ENCODE data around the gene PADI6. TPM values are rescaled to one million over a fixed set of nuclear protein-coding genes. Genes with fewer than 3 reads are reported as not detected.
A peak's percentile ranks its signal among the peaks of the same experiment; 100 is the strongest.

PADI6 gene
- total RNA-seq, 2 donors from 2014 or later: 0.12 TPM; not detected in 1

DNA sequence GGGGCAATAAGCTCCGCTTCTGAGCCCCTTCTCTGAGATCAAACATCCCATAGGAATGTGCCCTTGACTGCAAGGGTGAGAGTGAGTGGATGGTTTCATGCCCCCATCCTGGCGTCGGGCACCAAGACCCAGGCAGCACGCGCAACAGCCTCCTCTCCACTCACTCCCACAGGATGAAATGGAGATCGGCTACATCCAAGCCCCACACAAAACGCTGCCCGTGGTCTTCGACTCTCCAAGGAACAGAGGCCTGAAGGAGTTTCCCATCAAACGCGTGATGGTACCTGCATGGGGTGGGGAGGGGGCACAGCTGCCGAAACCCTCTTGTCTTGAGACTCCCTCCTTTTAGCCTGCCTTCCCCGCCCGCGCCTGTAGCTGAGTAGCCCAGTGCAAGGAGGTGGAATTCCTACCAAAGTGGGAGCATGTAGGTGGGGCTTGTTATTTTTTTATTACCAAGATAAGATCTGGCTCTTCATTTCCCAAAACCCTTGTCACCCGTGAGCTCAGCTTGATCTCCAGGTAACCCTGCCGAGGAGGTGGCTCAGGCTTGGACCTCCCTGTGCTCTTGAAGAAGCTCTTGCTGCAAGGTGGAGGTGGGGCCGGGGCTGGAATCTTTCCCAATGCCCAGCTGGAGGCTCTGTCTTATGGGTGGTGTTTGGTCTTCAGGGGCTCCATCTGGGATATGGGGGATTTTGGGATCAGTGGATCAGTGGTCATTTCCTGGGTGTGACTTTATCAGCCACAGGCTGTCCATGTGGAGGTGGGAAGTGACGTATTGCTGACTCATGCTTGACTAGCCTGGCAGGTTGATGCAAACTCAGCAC lies 24.0 kb upstream of the PADI6 start:
- H3K4me3 Mint-ChIP-seq: no peak overlapping the region
- H3K4me1 Mint-ChIP-seq: peaks cover 6% of the 10 kb centered on the region
- no peaks in the 10 kb centered on the region for H3K9me3 ChIP-seq (ENCODE audit: control insufficient read depth, low read length, poor library complexity, severe bottlenecking)
- peaks cover 2% of the 10 kb centered on the region for H3K36me3 Mint-ChIP-seq (ENCODE audit: low read depth)
- DNase-seq: no peak
- no peak overlapping the region for H3K27ac Mint-ChIP-seq
- peaks cover 42% of the 10 kb centered on the region for H3K27me3 Mint-ChIP-seq
- ATAC-seq: no peak

DNA sequence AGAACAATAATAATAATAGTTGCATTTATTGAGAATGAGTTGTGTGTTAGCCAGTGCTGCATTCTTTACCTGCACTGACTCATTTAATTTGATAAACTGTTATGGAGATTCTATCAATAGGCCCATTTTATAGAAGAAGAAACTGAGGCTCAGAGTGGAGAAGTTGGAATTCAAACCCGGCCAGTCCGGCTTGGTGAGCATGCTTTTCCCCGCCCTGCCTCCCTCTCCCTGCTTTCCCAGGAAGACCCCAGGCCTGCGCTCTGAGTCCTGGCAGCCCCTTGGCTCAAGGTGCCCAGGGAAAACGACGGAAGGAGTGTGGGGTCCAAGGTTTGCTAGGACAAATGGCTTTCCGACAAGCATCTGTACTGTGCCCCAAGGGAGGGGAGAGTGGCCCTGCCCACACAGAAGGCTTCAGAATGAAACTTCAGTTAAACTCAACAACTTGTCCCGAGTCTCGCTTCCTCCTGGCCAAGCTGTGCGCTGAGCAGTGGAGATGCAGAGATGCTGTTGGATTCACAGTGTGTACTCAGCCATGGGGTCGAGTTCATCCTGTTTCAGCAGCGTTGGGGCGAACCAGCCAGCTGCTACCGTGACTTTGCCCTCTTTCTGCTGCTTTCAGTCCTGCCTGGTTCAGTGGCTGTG lies 23.3 kb upstream of the PADI6 start:
- Mint-ChIP-seq H3K4me3 (no peak overlapping the region), H3K27ac (no peak overlapping the region), H3K27me3 (peaks cover 48% of the 10 kb centered on the region), H3K4me1 (peaks cover 6% of the 10 kb centered on the region), H3K36me3 (ENCODE audit: low read depth) (peaks cover 2% of the 10 kb centered on the region)
- no peak for DNase-seq
- no peak for ATAC-seq
- H3K9me3 ChIP-seq (ENCODE audit: control insufficient read depth, low read length, poor library complexity, severe bottlenecking): no peaks in the 10 kb centered on the region

DNA sequence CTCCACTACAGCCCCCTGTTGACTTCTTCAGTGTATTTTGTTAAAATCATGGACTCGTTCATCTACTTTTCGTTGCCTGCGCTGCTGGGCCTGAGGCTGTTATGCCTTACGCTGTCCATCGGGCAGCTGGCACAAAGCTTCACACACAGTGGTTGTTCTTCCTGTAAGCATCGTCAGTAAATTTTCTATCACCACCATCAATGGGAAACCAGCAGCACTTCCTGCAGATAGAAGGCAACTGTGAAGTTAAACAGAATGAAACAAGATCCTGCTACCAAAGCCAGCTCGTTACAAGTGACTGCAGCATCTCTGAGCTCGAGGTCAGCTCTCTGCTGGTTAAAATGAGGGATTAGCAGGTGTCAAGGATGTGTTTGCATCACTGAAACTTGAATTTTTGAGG lies 21.9 kb upstream of the PADI6 start:
- H3K9me3 ChIP-seq (ENCODE audit: control insufficient read depth, low read length, poor library complexity, severe bottlenecking): no peaks in the 10 kb centered on the region
- Mint-ChIP-seq H3K27ac (no peak overlapping the region), H3K27me3 (peaks cover 48% of the 10 kb centered on the region), H3K36me3 (ENCODE audit: low read depth) (peaks cover 2% of the 10 kb centered on the region), H3K4me1 (peaks cover 6% of the 10 kb centered on the region), H3K4me3 (no peak overlapping the region)
- DNase-seq (no peak), ATAC-seq (no peak)

DNA sequence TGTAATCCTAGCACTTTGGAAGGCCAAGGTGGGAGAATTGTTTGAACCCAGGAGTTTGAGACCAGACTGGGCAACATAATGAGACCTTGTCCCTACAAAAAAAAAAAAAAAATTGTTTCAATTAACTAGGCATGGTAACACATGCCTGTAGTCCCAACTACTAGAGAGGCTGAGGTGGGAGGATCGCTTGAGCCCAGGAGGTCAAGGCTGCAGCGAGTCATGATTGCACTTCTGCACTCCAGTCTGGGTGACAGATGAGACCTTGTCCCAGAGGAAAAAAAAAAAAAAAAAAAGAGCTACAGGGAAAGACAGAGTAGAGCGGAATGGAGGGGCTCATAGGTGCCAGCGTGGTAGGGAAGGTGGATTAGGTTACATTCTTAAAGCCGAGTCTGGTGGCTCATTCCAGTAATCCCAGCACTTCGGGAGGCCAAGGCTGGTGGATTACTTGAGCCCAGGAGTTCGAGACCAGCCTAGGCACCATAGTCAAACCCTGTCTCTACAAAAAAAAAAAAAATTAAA lies 21.0 kb upstream of the PADI6 start:
- no peak for DNase-seq
- Mint-ChIP-seq H3K36me3 (ENCODE audit: low read depth) (peaks cover 2% of the 10 kb centered on the region), H3K27ac (no peak overlapping the region), H3K27me3 (peaks cover 48% of the 10 kb centered on the region), H3K4me1 (peaks cover 6% of the 10 kb centered on the region), H3K4me3 (no peak overlapping the region)
- no peaks in the 10 kb centered on the region for H3K9me3 ChIP-seq (ENCODE audit: control insufficient read depth, low read length, poor library complexity, severe bottlenecking)
- no peak for ATAC-seq

DNA sequence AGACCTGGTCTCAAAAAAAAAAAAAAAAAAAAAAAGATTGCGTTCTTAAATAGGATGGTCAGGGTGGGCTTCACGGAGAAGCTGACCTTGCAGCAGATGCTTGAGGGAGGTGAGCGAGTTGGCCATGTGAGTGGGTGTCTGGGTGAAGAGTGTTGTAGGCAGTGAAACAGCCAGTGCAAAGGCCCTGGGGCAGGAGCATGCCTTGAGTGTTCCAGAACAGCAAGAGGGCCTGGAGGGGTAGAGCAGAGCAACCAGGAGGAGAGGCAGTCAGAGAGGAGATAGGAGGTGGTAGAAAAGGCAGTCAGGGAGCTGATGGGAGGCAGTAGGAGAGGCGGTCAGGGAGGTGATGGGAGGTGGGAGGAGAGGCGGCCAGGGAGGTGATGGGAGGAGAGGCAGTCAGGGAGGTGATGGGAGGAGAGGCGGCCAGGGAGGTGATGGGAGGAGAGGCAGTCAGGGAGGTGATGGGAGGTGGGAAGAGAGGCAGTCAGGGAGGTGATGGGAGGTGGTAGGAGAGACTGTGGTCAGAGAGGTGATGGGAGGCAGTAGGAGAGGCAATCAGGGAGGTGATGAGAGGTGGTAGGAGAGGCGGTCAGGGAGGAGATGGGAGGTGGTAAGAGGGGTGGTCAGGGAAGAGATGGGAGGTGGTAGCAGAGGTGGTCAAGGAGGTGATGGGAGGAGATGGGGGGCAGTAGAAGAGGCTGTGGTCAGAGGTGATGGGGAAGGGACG lies 20.2 kb upstream of the PADI6 start:
- Mint-ChIP-seq H3K4me1 (peaks cover 8% of the 10 kb centered on the region), H3K36me3 (ENCODE audit: low read depth) (peaks cover 2% of the 10 kb centered on the region), H3K27ac (no peak overlapping the region), H3K4me3 (no peak overlapping the region), H3K27me3 (peaks cover 41% of the 10 kb centered on the region)
- DNase-seq (no peak), ATAC-seq (no peak)
- H3K9me3 ChIP-seq (ENCODE audit: control insufficient read depth, low read length, poor library complexity, severe bottlenecking): no peaks in the 10 kb centered on the region

DNA sequence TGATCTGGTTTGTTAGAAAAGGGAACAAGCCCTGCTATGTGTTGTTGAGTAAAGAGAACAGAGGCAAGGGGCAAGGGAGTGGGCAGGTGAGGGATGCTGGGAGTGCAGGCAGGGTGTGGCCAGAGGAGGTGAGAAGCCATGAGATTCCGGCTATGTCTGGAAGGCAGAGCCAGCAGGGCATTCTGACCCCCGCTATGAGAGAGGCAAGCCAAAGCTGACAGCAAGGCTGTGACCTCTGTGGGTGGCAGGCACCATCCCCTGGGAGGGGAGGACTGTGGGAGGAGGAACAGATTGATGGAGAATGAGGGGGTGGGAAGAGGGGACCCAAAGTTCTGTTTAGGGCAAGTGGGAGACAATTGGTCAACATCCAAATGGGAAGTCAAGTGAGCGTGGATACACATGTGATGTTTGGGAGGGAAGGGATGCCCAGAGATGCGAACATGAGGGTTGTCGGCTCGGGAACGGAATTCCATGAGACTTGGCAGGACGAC lies 19.5 kb upstream of the PADI6 start:
- no peaks in the 10 kb centered on the region for H3K9me3 ChIP-seq (ENCODE audit: control insufficient read depth, low read length, poor library complexity, severe bottlenecking)
- H3K4me1 Mint-ChIP-seq: peaks cover 8% of the 10 kb centered on the region
- H3K36me3 Mint-ChIP-seq (ENCODE audit: low read depth): peaks cover 2% of the 10 kb centered on the region
- H3K27me3 Mint-ChIP-seq: peaks cover 37% of the 10 kb centered on the region
- ATAC-seq (no peak), DNase-seq (no peak)
- no peak overlapping the region for H3K27ac Mint-ChIP-seq
- no peak overlapping the region for H3K4me3 Mint-ChIP-seq

DNA sequence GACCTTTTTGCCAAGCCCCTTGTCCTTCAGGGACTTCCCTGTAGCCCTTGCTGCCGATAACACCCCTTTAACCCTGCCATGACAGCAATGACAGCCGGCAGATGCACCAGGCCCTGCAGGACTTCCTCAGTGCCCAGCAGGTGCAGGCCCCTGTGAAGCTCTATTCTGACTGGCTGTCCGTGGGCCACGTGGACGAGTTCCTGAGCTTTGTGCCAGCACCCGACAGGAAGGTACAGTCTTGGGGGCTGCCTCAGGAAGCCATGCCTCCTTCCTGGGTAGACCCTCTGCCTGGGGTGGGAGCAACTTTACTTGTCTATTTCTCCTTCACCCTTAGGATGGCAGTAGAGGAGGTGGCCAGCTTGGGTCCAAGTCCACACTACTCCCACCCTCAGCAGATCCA lies 16.1 kb upstream of the PADI6 start:
- no peak for DNase-seq
- H3K4me1 Mint-ChIP-seq: peaks cover 7% of the 10 kb centered on the region
- peak overlapping the region; percentile 19 for H3K27ac Mint-ChIP-seq
- H3K9me3 ChIP-seq (ENCODE audit: control insufficient read depth, low read length, poor library complexity, severe bottlenecking): no peaks in the 10 kb centered on the region
- no peak overlapping the region for H3K4me3 Mint-ChIP-seq
- no peaks in the 10 kb centered on the region for H3K36me3 Mint-ChIP-seq (ENCODE audit: low read depth)
- peaks cover 29% of the 10 kb centered on the region for H3K27me3 Mint-ChIP-seq
- no peak for ATAC-seq

DNA sequence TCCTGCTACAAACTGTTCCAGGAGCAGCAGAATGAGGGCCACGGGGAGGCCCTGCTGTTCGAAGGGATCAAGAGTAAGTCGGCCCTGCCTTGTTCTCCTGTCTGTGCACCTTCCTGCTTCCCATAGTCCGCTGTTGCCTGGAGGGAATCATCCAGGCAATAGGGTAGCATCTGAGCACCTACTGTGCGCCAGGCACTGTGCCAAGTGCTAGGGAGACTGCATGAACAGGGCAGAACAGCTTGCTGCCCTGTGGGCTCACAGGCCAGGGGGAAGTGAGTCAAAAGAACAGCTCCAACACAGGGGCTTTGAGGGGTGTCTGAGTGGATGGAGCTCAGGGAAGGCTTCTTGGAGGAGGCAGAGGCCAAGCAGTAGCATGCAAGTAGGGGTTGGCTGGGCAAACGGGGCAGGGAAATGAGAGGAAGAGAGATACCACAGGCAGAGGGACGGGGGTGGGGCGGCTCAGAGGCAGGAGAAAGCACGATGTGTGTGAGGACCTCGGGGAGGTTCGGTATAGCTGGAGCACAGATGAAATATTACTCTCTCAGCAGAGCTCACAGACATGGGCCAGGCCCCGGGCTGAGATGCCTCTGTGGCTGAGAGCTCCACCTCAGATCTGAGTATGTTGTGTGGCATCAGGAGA lies 15.5 kb upstream of the PADI6 start:
- ATAC-seq: no peak
- Mint-ChIP-seq H3K4me3 (no peak overlapping the region), H3K27ac (peak overlapping the region; percentile 19), H3K4me1 (peaks cover 7% of the 10 kb centered on the region), H3K27me3 (peaks cover 28% of the 10 kb centered on the region), H3K36me3 (ENCODE audit: low read depth) (no peaks in the 10 kb centered on the region)
- DNase-seq: no peak
- no peaks in the 10 kb centered on the region for H3K9me3 ChIP-seq (ENCODE audit: control insufficient read depth, low read length, poor library complexity, severe bottlenecking)

DNA sequence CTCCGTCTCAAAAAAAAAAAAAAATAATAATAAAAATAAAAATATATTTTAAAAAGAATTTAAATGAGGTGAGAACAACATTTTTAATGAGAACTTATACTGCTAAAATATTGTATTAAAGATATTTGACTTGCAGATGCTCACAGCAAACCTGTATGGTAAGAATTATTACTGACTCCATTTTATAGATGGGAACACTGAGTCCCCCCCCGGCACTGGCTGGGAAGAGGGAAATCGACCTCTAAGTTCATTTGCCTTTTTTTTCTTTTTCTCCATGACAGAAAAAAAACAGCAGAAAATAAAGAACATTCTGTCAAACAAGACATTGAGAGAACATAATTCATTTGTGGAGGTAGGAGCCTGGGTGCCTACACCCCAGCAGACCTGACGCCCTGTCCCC lies 13.4 kb upstream of the PADI6 start:
- Mint-ChIP-seq H3K27ac (no peak overlapping the region), H3K4me3 (no peak overlapping the region), H3K36me3 (ENCODE audit: low read depth) (peaks cover 3% of the 10 kb centered on the region), H3K4me1 (peaks cover 7% of the 10 kb centered on the region), H3K27me3 (peaks cover 18% of the 10 kb centered on the region)
- H3K9me3 ChIP-seq (ENCODE audit: control insufficient read depth, low read length, poor library complexity, severe bottlenecking): no peaks in the 10 kb centered on the region
- DNase-seq (no peak), ATAC-seq (no peak)

DNA sequence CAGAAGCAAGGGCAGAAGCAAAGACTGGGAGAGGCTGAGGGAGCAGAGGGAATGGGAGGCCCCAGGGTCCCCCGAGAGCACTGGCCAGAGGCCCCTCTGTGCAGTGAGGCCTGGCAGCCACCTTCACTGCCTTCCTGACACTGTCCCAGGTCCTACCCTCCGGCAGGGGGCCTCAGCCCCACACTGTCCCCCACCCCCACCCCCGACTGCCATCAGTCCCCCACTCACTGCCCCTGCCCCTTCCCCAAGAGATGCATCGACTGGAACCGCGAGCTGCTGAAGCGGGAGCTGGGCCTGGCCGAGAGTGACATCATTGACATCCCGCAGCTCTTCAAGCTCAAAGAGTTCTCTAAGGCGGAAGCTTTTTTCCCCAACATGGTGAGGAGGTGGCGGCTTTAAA lies 13.0 kb upstream of the PADI6 start:
- peaks cover 21% of the 10 kb centered on the region for H3K27me3 Mint-ChIP-seq
- no peak overlapping the region for H3K4me3 Mint-ChIP-seq
- H3K36me3 Mint-ChIP-seq (ENCODE audit: low read depth): peaks cover 5% of the 10 kb centered on the region
- H3K4me1 Mint-ChIP-seq: peaks cover 7% of the 10 kb centered on the region
- no peak for DNase-seq
- H3K27ac Mint-ChIP-seq: no peak overlapping the region
- ATAC-seq: no peak
- H3K9me3 ChIP-seq (ENCODE audit: control insufficient read depth, low read length, poor library complexity, severe bottlenecking): no peaks in the 10 kb centered on the region

DNA sequence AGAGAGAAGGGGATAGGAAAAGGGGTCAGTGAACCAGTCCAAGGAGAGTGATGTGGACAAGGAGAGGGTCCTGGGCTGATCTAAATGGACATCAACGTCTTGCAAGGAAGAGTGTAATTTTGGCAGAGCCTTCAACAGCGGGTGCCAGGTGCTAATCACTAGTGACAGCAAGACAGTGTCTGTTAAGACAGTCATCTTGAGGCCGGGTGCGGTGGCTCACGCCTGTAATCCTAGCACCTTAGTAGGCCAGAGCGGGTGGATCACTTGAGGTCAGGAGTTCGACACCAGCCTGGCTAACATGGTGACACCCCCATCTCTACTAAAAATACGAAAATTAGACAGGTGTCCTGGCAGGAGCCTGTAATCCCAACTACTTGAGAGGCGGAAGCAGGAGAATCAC lies 12.2 kb upstream of the PADI6 start:
- Mint-ChIP-seq H3K27me3 (peaks cover 28% of the 10 kb centered on the region), H3K36me3 (ENCODE audit: low read depth) (peaks cover 5% of the 10 kb centered on the region), H3K4me1 (peaks cover 7% of the 10 kb centered on the region), H3K4me3 (no peak overlapping the region), H3K27ac (no peak overlapping the region)
- ATAC-seq: no peak
- no peak for DNase-seq
- H3K9me3 ChIP-seq (ENCODE audit: control insufficient read depth, low read length, poor library complexity, severe bottlenecking): no peaks in the 10 kb centered on the region

DNA sequence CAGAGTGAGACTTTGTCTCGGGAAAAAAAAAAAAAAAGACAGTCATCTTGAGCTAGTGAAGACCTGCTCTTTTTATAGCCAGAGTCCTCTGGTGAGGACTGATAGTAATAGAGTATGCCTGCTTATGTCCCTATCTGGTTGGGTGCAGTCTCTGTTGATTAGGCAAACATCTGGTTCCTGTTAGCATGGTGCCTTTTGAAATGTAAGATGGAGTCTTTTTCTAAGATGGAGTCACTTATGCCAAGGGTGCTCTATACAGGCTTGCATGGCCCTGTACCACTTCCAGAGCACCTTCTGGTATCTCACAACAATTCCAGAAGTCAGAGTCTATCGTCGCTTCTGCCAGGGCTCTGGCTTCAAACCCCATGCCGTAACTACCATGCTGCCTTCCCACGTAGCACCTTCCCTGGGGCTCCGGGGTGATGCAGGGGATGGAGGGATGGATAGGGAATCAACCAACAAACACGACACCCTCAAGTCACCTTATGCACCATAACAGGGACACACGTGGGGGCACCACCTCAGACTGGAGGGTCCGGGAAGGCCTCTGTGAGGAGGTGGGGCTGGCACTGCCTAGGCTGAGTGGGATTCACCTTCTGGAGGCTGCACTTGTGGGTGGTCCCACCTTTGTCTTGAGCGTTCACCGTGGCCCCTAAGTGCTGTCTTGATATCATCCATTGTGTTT lies 11.6 kb upstream of the PADI6 start:
- no peak for ATAC-seq
- peaks cover 5% of the 10 kb centered on the region for H3K36me3 Mint-ChIP-seq (ENCODE audit: low read depth)
- H3K27me3 Mint-ChIP-seq: peaks cover 29% of the 10 kb centered on the region
- H3K4me1 Mint-ChIP-seq: peaks cover 7% of the 10 kb centered on the region
- H3K27ac Mint-ChIP-seq: no peak overlapping the region
- H3K4me3 Mint-ChIP-seq: no peak overlapping the region
- no peaks in the 10 kb centered on the region for H3K9me3 ChIP-seq (ENCODE audit: control insufficient read depth, low read length, poor library complexity, severe bottlenecking)
- DNase-seq: no peak

All from T-helper 17 cell (primary cell).